CD8-positive, alpha-beta memory T cell (primary cell): ENCODE results near the gene SLC18A2. TPM values are rescaled to one million over a fixed set of nuclear protein-coding genes. Genes with fewer than 3 reads are reported as not detected.
"Not testable (repeated sequence)": the region's sequence is repeated elsewhere in the genome, so short reads cannot be mapped to it uniquely, and the experiment has no call there.

Experiments used
- CTCF ChIA-PET: fragments of 350-600 bp; sonication (Branson Sonifier 250); formaldehyde crosslinking; loops from one replicate; lab custom pipeline; 2021; ENCODE audit warnings: antibody characterized with exemption; lab: Charles Lee
- POLR2A ChIA-PET: fragments of 350-600 bp; sonication (Branson Sonifier 250); formaldehyde crosslinking; loops from one replicate; lab custom pipeline; 2021; ENCODE audit warnings: antibody characterized with exemption; lab: Charles Lee
- DNase-seq, 5 donors: peaks; one replicate each; pipeline versions ENCODE4 v3.0.0 to v3.0.0-alpha.2; 2020 to 2022; ENCODE audit warnings: mixed read lengths in 1 of 5
- H3K27ac ChIP-seq: one replicate; pipeline ENCODE4 v1.7.0; 2013; ENCODE audit warnings: low read depth, mild to moderate bottlenecking, low read length, moderate library complexity
- H3K27me3 ChIP-seq: 2 replicates; pipeline ENCODE4 v1.7.0; 2013; ENCODE audit warnings: low read length, mild to moderate bottlenecking; ENCODE audit not compliant: insufficient read depth, poor library complexity, severe bottlenecking
- H3K36me3 ChIP-seq: 2 replicates; pipeline ENCODE4 v1.7.0; 2013; ENCODE audit warnings: mild to moderate bottlenecking, low read length, moderate library complexity; ENCODE audit not compliant: insufficient read depth
- H3K4me1 ChIP-seq: 2 replicates; pipeline ENCODE4 v1.7.0; 2013; ENCODE audit warnings: mild to moderate bottlenecking, low read length, moderate library complexity; ENCODE audit not compliant: insufficient read depth
- H3K4me3 ChIP-seq: 2 replicates; pipeline ENCODE4 v1.7.0; 2013; ENCODE audit warnings: mild to moderate bottlenecking, low read length
- H3K9me3 ChIP-seq: 2 replicates; pipeline ENCODE4 v1.7.0; 2013; ENCODE audit warnings: mild to moderate bottlenecking, low read length
- H3K27ac Mint-ChIP-seq, 8 donors: one replicate each; pipeline ENCODE4 v1.8.0; 2020 to 2021; ENCODE audit warnings: mixed read lengths in 8 of 8, mild to moderate bottlenecking in 6 of 8, inconsistent platforms in 3 of 8, moderate library complexity in 3 of 8
- H3K27me3 Mint-ChIP-seq, 2 donors: one replicate each; pipeline ENCODE4 v1.8.0; 2020 to 2021; ENCODE audit warnings: mixed read lengths in 2 of 2, mild to moderate bottlenecking in 1 of 2, moderate library complexity in 1 of 2
- H3K36me3 Mint-ChIP-seq, 3 donors: one replicate each; pipeline ENCODE4 v1.8.0; 2020 to 2021; ENCODE audit warnings: mixed read lengths in 3 of 3, inconsistent platforms in 1 of 3, mild to moderate bottlenecking in 1 of 3
- H3K4me1 Mint-ChIP-seq, 3 donors: one replicate each; pipeline ENCODE4 v1.8.0; 2020 to 2021; ENCODE audit warnings: mixed read lengths in 3 of 3, inconsistent platforms in 1 of 3, mild to moderate bottlenecking in 1 of 3
- H3K4me3 Mint-ChIP-seq, 7 donors: one replicate each; pipeline ENCODE4 v1.8.0; 2020 to 2021; ENCODE audit warnings: mixed read lengths in 7 of 7, mild to moderate bottlenecking in 6 of 7, moderate library complexity in 4 of 7, inconsistent platforms in 2 of 7
- H3K9me3 Mint-ChIP-seq, 5 donors: one replicate each; pipeline ENCODE4 v1.8.0; 2020 to 2022; ENCODE audit warnings: mixed read lengths in 5 of 5, mild to moderate bottlenecking in 3 of 5, moderate library complexity in 2 of 5, inconsistent platforms in 1 of 5
- polyA plus RNA-seq: library from polyadenylated mRNA; unstranded; fragments of 300-500 nt; fragmentation: Illumina TruSeq; gene quantifications from one replicate; pipeline ENCODE4 v1.2.3, GENCODE V29; 2021
- total RNA-seq, 2 experiments: library from RNA; stranded (reverse); gene quantifications; one replicate each; pipeline ENCODE4 v1.2.3, GENCODE V29; 2021

The SLC18A2 gene
- total and polyA plus RNA-seq, 3 experiments from 2014 or later, result 0.07 to 0.08 TPM; not detected in 1

DNA sequence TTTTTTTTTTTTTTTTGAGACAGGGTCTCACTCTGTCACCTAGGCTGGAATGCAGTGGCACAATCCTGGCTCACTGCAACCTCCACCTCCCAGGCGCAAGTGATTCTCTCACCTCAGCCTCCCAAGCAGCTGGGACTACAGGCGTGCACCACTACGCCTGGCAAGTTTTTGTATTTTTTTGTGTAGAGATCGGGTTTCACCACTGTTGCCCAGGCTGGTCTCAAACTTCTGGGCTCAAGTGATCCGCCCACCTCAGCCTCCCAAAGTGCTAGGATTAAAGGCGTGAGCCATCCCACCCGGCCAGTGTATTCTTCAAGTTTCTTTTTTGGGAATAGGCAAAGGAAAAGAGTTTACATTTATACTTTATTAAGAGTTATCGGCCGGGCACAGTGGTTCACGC is 50.0 kb downstream of the SLC18A2 start:
- H3K4me3 ChIP-seq, CTCF ChIA-PET, H3K9me3 ChIP-seq, H3K27me3 Mint-ChIP-seq, DNase-seq, H3K27ac ChIP-seq, POLR2A ChIA-PET, H3K4me1 ChIP-seq, H3K9me3 Mint-ChIP-seq, H3K27ac Mint-ChIP-seq, H3K36me3 ChIP-seq, H3K4me3 Mint-ChIP-seq, H3K27me3 ChIP-seq: not testable (repeated sequence)
- Mint-ChIP-seq H3K4me1 (peaks cover 9 to 36% (median 18%) of the 10 kb centered on the region in 3 donors), H3K36me3 (peaks cover 3 to 21% (median 4%) of the 10 kb centered on the region in 3 donors)

- no peak overlapping the region for H3K27ac ChIP-seq
- no peaks in the 10 kb centered on the region for H3K27me3 ChIP-seq
- peaks cover 0 to 2% (median 0%) of the 10 kb centered on the region in 5 donors for H3K9me3 Mint-ChIP-seq
- H3K27me3 Mint-ChIP-seq, result no peaks in the 10 kb centered on the region
- no peak overlapping the region for H3K4me3 Mint-ChIP-seq
- ChIA-PET CTCF (interaction anchor here (0.9 kb wide), 1 partner anchor 78 kb away, joined by 4 read pairs; no protein-coding TSS in a partner anchor), POLR2A (interaction anchor here (0.6 kb wide), 1 partner anchor 85 kb away, joined by 7 read pairs; no protein-coding TSS in a partner anchor)
- no peak overlapping the region for H3K27ac Mint-ChIP-seq
- no peak overlapping the region for H3K4me3 ChIP-seq
- peaks cover 22 to 61% (median 43%) of the 10 kb centered on the region in 3 donors for H3K4me1 Mint-ChIP-seq
- H3K4me1 ChIP-seq, result no peaks in the 10 kb centered on the region
- H3K36me3 Mint-ChIP-seq, result peaks cover 4 to 19% (median 5%) of the 10 kb centered on the region in 3 donors
- no peaks in the 10 kb centered on the region for H3K36me3 ChIP-seq
- H3K9me3 ChIP-seq, result no peaks in the 10 kb centered on the region
- no peak for DNase-seq
Measured at GRCh38 chr10:117294039-117294645, 53.2 kb downstream of the SLC18A2 start.

GRCh38 chr10:117294735-117295134 is 53.8 kb downstream of the SLC18A2 start:
- no peaks in the 10 kb centered on the region for H3K36me3 ChIP-seq
- no peaks in the 10 kb centered on the region for H3K4me1 ChIP-seq
- peaks cover 22 to 66% (median 49%) of the 10 kb centered on the region in 3 donors for H3K4me1 Mint-ChIP-seq
- no peaks in the 10 kb centered on the region for H3K27me3 Mint-ChIP-seq
- H3K4me3 Mint-ChIP-seq, result no peak overlapping the region
- H3K27me3 ChIP-seq, result no peaks in the 10 kb centered on the region
- peaks cover 0 to 5% (median 2%) of the 10 kb centered on the region in 5 donors for H3K9me3 Mint-ChIP-seq
- H3K4me3 ChIP-seq, result no peak overlapping the region
- H3K27ac ChIP-seq, result no peak overlapping the region
- CTCF ChIA-PET, result interaction anchor here (0.9 kb wide), 1 partner anchor 78 kb away, joined by 4 read pairs; no protein-coding TSS in a partner anchor
- peaks cover 7 to 17% (median 9%) of the 10 kb centered on the region in 3 donors for H3K36me3 Mint-ChIP-seq
- POLR2A ChIA-PET, result interaction anchor here (0.6 kb wide), 1 partner anchor 86 kb away, joined by 7 read pairs; no protein-coding TSS in a partner anchor
- DNase-seq, result no peak
- H3K27ac Mint-ChIP-seq, result no peak overlapping the region
- no peaks in the 10 kb centered on the region for H3K9me3 ChIP-seq

DNA sequence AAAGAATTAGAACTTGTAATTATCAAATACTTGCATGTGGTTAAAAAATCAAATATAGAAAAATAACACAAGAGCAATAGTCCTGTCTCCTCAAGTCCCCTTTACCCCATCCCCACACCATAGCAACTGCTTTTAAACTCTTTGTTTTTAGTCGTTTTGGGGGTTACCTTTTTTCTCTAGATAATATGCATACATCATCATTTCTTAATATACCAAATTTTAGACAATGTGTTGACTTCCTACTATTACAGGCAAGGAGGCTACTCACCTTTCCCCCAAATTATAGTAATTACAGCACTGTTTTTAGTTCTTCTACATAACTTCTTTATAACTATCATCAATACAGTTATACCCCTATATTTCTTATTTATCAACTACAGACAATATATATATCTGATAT is 57.3 kb downstream of the SLC18A2 start:
- H3K36me3 Mint-ChIP-seq, result peaks cover 22 to 32% (median 23%) of the 10 kb centered on the region in 3 donors
- ChIA-PET POLR2A (no interaction called here), CTCF (no interaction called here)
- H3K4me3 ChIP-seq, result no peak overlapping the region
- no peaks in the 10 kb centered on the region for H3K36me3 ChIP-seq
- no peak for DNase-seq
- H3K9me3 Mint-ChIP-seq, result peaks cover 4 to 11% (median 9%) of the 10 kb centered on the region in 5 donors
- H3K9me3 ChIP-seq, result no peaks in the 10 kb centered on the region
- H3K27me3 ChIP-seq, result no peaks in the 10 kb centered on the region
- no peak overlapping the region for H3K4me3 Mint-ChIP-seq
- H3K4me1 ChIP-seq, result no peaks in the 10 kb centered on the region
- H3K4me1 Mint-ChIP-seq, result peaks cover 25 to 64% (median 56%) of the 10 kb centered on the region in 3 donors
- no peak overlapping the region for H3K27ac Mint-ChIP-seq
- H3K27me3 Mint-ChIP-seq, result no peaks in the 10 kb centered on the region
- no peak overlapping the region for H3K27ac ChIP-seq

- Mint-ChIP-seq H3K36me3 (peaks cover 22 to 42% (median 32%) of the 10 kb centered on the region in 3 donors), H3K27me3 (no peaks in the 10 kb centered on the region), H3K27ac (no peak overlapping the region), H3K4me3 (no peak overlapping the region), H3K9me3 (peaks cover 4 to 11% (median 9%) of the 10 kb centered on the region in 5 donors), H3K4me1 (peaks cover 20 to 52% (median 49%) of the 10 kb centered on the region in 3 donors)
- no peak overlapping the region for H3K27ac ChIP-seq
- H3K4me3 ChIP-seq, result no peak overlapping the region
- ChIA-PET CTCF (no interaction called here), POLR2A (no interaction called here)
- H3K27me3 ChIP-seq, result no peaks in the 10 kb centered on the region
- no peaks in the 10 kb centered on the region for H3K9me3 ChIP-seq
- DNase-seq, result no peak
- H3K36me3 ChIP-seq, result no peaks in the 10 kb centered on the region
- no peaks in the 10 kb centered on the region for H3K4me1 ChIP-seq
Measured at GRCh38 chr10:117299435-117299834, 58.5 kb downstream of the SLC18A2 start.

GRCh38 chr10:117300671-117301070 is 59.8 kb downstream of the SLC18A2 start:
- H3K4me1 Mint-ChIP-seq, result peaks cover 17 to 40% (median 39%) of the 10 kb centered on the region in 3 donors
- peaks cover 4 to 13% (median 9%) of the 10 kb centered on the region in 5 donors for H3K9me3 Mint-ChIP-seq
- no peak overlapping the region for H3K27ac ChIP-seq
- ChIA-PET POLR2A (no interaction called here), CTCF (no interaction called here)
- no peak overlapping the region for H3K4me3 Mint-ChIP-seq
- H3K4me3 ChIP-seq, result no peak overlapping the region
- no peaks in the 10 kb centered on the region for H3K9me3 ChIP-seq
- peaks cover 20 to 46% (median 35%) of the 10 kb centered on the region in 3 donors for H3K36me3 Mint-ChIP-seq
- no peaks in the 10 kb centered on the region for H3K4me1 ChIP-seq
- no peaks in the 10 kb centered on the region for H3K36me3 ChIP-seq
- H3K27ac Mint-ChIP-seq, result no peak overlapping the region
- no peak for DNase-seq
- no peaks in the 10 kb centered on the region for H3K27me3 ChIP-seq
- no peaks in the 10 kb centered on the region for H3K27me3 Mint-ChIP-seq

- H3K27me3 Mint-ChIP-seq, H3K27me3 ChIP-seq, H3K9me3 ChIP-seq, H3K4me3 ChIP-seq, H3K36me3 ChIP-seq, POLR2A ChIA-PET, DNase-seq, H3K27ac ChIP-seq, H3K27ac Mint-ChIP-seq, H3K4me1 ChIP-seq, H3K4me3 Mint-ChIP-seq: not testable (repeated sequence)
- Mint-ChIP-seq H3K36me3 (peaks cover 20 to 46% (median 37%) of the 10 kb centered on the region in 3 donors), H3K9me3 (peaks cover 4 to 13% (median 9%) of the 10 kb centered on the region in 5 donors), H3K4me1 (peaks cover 8 to 26% (median 21%) of the 10 kb centered on the region in 3 donors)
- CTCF ChIA-PET, result interaction anchor here (1.1 kb wide), 1 partner anchor 16 kb away, joined by 3 read pairs; no protein-coding TSS in a partner anchor
Measured at GRCh38 chr10:117303451-117303850, 62.5 kb downstream of the SLC18A2 start.

DNA sequence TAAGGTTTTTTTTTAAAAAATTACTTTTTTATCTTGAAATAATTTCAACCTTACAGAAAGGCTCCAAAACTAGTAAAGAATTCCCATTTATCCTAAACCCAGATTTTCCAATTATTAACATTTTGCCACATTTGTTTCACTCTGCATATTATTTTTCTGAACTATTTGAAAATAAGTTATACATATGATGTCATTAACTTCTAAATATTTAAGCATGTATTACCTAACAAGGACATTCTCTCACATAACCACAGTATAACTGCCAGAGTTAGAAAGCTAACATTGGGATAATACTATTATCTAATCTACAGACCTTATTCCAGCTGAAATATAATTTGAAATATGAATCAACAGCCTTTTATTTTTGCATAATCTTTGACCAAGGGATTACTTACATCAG is 65.8 kb downstream of the SLC18A2 start:
- POLR2A ChIA-PET, result no interaction called here
- no peak overlapping the region for H3K27ac Mint-ChIP-seq
- H3K27me3 Mint-ChIP-seq, result no peaks in the 10 kb centered on the region
- peaks cover 0 to 6% (median 0%) of the 10 kb centered on the region in 5 donors for H3K9me3 Mint-ChIP-seq
- no peak overlapping the region for H3K27ac ChIP-seq
- CTCF ChIA-PET, result no interaction called here
- peaks cover 21 to 36% (median 34%) of the 10 kb centered on the region in 3 donors for H3K4me1 Mint-ChIP-seq
- no peaks in the 10 kb centered on the region for H3K27me3 ChIP-seq
- no peak for DNase-seq
- peaks cover 15 to 37% (median 32%) of the 10 kb centered on the region in 3 donors for H3K36me3 Mint-ChIP-seq
- H3K4me1 ChIP-seq, result no peaks in the 10 kb centered on the region
- H3K9me3 ChIP-seq, result no peaks in the 10 kb centered on the region
- H3K4me3 ChIP-seq, result no peak overlapping the region
- no peak overlapping the region for H3K4me3 Mint-ChIP-seq
- H3K36me3 ChIP-seq, result no peaks in the 10 kb centered on the region
